ENCODE data around the gene CLSTN2. TPM values are rescaled to one million over a fixed set of nuclear protein-coding genes. Genes with fewer than 3 reads are reported as not detected.

Gene CLSTN2
- total RNA-seq, 1 donor from 2014 or later: not detected

DNA sequence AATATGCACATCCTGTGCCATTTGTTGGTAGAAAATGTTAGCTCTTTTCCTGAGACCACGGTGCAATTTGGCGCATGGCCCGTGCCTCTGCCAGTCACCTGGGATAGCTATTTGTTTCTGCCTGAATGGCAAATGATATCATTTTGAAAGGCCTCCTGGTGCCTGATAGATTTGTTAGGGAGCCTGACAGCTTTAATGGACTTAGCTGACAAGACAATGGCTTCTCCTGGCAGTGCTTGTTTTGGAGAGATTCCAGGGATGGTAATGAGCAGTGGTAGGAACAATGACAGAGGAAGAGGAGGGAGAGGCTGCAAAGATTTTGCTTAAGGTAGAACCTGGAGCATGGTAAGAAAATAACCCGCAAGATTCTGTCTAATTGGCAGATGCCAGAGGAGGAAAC, 268.5 kb downstream of the CLSTN2 start:
- ATAC-seq (ENCODE audit: low read depth) (no peak), DNase-seq (no peak)
- H3K4me3 Mint-ChIP-seq: no peak overlapping the region
- ChIA-PET POLR2A (no interaction called here), CTCF (no interaction called here)
- intact Hi-C loops (cut with micrococcal nuclease): no loop called here
- no peaks in the 10 kb centered on the region for H3K9me3 Mint-ChIP-seq
- H3K27ac Mint-ChIP-seq: no peak overlapping the region
- H3K27me3 Mint-ChIP-seq: peaks cover 5% of the 10 kb centered on the region
- TF ChIP-seq, protein P1, sequence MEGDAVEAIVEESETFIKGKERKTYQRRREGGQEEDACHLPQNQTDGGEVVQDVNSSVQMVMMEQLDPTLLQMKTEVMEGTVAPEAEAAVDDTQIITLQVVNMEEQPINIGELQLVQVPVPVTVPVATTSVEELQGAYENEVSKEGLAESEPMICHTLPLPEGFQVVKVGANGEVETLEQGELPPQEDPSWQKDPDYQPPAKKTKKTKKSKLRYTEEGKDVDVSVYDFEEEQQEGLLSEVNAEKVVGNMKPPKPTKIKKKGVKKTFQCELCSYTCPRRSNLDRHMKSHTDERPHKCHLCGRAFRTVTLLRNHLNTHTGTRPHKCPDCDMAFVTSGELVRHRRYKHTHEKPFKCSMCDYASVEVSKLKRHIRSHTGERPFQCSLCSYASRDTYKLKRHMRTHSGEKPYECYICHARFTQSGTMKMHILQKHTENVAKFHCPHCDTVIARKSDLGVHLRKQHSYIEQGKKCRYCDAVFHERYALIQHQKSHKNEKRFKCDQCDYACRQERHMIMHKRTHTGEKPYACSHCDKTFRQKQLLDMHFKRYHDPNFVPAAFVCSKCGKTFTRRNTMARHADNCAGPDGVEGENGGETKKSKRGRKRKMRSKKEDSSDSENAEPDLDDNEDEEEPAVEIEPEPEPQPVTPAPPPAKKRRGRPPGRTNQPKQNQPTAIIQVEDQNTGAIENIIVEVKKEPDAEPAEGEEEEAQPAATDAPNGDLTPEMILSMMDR (IDR thresholded peaks at IDR 0.05): no peak
- H3K36me3 Mint-ChIP-seq (ENCODE audit: low read depth): no peaks in the 10 kb centered on the region
- no peaks in the 10 kb centered on the region for H3K4me1 Mint-ChIP-seq

DNA sequence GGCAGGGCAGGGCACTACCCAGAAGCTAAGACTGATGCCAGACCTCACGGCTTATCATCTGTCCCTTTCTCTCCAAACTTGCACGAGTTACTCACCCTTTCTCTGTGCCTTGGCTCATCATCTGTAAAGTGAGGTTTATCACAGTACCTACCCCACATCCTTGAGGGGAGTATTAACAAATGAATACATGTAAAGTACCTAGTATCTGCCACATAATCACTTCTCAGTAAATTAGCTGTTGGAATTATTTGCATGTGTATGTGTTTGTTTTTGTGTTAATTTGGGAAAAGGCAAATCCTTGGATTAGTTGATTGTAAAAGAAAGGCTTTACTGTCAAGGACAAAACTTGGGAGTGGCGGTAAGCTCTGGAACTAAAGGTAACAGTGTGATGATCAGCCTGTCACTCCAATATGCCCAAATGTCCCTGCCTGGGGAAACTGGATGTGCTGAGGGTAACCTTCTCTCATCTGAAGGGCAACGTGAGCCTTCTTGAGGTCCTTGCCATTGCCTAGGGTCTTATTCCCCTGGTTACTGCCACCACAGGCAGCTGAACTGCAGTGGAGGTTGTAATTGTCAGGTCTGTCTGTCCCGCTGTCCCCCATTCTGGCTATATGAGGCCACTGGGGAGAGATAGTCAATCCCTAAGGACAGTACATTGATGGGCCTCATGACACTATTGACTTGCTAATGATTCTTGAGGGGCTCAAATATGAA, 269.4 kb downstream of the CLSTN2 start:
- POLR2A ChIA-PET: no interaction called here
- CTCF ChIA-PET: no interaction called here
- no peak overlapping the region for H3K27ac Mint-ChIP-seq
- H3K36me3 Mint-ChIP-seq (ENCODE audit: low read depth): no peaks in the 10 kb centered on the region
- intact Hi-C loops (cut with micrococcal nuclease): no loop called here
- DNase-seq (no peak), ATAC-seq (ENCODE audit: low read depth) (no peak)
- no peaks in the 10 kb centered on the region for H3K4me1 Mint-ChIP-seq
- TF ChIP-seq, protein P1 (IDR thresholded peaks at IDR 0.05): no peak
- peaks cover 5% of the 10 kb centered on the region for H3K27me3 Mint-ChIP-seq
- no peak overlapping the region for H3K4me3 Mint-ChIP-seq
- no peaks in the 10 kb centered on the region for H3K9me3 Mint-ChIP-seq

DNA sequence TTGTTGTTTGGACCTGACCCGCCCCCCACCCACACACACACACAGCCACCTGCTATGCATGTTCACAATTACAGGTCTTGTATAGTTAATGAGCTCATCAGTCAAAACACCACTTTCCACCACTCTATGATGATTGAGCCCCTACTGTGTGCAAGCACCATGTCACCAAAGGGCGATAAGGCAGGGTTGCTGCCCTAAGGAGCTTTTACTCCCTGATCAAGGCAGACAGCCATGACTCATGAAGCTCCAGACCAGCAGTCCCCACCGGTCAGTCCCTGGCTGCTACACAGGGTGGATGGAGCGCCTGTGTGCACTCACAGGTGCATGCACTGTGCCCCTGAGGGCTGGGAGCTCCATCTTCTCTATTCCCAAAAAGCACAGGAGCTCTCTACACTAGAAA, 270.6 kb downstream of the CLSTN2 start:
- intact Hi-C loops (cut with micrococcal nuclease): no loop called here
- Mint-ChIP-seq H3K36me3 (ENCODE audit: low read depth) (no peaks in the 10 kb centered on the region), H3K4me1 (no peaks in the 10 kb centered on the region), H3K27me3 (peaks cover 5% of the 10 kb centered on the region), H3K4me3 (no peak overlapping the region), H3K9me3 (no peaks in the 10 kb centered on the region), H3K27ac (no peak overlapping the region)
- ATAC-seq (ENCODE audit: low read depth) (no peak), DNase-seq (no peak)
- TF ChIP-seq, protein P1 (IDR thresholded peaks at IDR 0.05): no peak
- ChIA-PET CTCF (no interaction called here), POLR2A (no interaction called here)

DNA sequence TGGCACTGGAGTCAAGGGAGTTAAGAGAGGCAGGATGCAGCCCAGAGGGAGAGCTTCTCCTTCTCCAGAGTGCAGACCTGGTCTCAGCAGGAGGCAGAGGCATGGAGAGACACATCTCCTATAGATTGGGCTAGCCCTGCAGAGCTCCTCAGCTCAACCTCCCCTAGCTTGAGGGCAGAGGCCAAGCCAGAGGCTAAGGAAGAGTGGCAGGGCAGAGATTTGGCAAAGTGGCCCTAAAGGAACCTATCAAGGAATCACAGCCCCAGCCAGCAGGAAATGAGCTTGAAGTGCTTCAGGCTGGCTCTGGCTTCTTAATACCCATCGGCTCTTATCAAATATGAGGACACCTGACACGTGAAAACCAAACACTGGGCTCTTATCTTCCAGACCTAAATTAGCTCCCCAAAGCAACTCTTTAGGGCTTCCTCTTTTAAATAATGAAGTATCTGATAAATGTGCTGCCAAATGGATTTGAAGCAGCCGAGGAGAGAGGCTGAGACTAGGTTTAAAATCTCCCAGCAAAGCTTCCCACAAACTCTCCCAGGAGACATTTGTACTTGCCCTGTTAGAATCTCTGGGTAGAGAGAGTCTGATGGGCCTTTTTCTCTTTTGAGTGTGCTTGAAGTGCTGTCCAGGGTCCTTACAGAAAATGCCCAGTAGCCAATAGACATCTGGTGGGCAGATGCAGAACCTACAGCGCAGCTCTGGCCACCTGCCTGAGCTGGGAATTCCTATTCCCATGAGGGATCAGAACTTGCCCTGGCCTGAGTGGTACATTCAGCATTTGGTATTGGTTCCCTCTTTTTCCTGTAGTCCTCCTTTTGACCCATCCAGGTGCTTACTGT, 271.4 kb downstream of the CLSTN2 start:
- Mint-ChIP-seq H3K27ac (no peak overlapping the region), H3K4me1 (no peaks in the 10 kb centered on the region), H3K36me3 (ENCODE audit: low read depth) (no peaks in the 10 kb centered on the region), H3K27me3 (peaks cover 5% of the 10 kb centered on the region), H3K9me3 (no peaks in the 10 kb centered on the region), H3K4me3 (no peak overlapping the region)
- ATAC-seq (ENCODE audit: low read depth) (no peak), DNase-seq (no peak)
- POLR2A ChIA-PET: no interaction called here
- CTCF ChIA-PET: no interaction called here
- intact Hi-C loops (cut with micrococcal nuclease): no loop called here
- TF ChIP-seq, protein P1 (IDR thresholded peaks at IDR 0.05): no peak

DNA sequence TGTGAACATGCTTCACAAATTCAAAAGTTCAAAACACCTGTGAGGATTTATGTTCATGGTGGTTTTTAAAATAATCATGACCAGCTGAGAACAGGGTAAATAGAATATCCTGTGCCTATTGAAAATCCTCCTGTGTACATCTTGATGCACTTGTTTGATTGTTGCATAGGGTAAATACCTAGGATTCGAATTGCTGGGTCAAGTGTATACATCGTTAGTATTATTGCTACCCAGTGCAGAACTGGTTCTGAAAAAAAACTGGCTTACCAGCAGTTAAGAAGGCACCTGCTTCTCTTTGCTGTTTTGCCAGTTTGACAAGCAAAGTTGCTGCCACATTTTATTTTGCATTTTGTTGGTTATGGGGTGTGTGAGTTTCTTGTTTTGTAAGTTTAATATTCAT, 272.6 kb downstream of the CLSTN2 start:
- H3K4me3 Mint-ChIP-seq: no peak overlapping the region
- no peaks in the 10 kb centered on the region for H3K9me3 Mint-ChIP-seq
- H3K4me1 Mint-ChIP-seq: no peaks in the 10 kb centered on the region
- H3K36me3 Mint-ChIP-seq (ENCODE audit: low read depth): no peaks in the 10 kb centered on the region
- DNase-seq (no peak), ATAC-seq (ENCODE audit: low read depth) (no peak)
- CTCF ChIA-PET: no interaction called here
- TF ChIP-seq, protein P1 (IDR thresholded peaks at IDR 0.05): no peak
- POLR2A ChIA-PET: no interaction called here
- no peak overlapping the region for H3K27ac Mint-ChIP-seq
- intact Hi-C loops (cut with micrococcal nuclease): no loop called here
- peaks cover 5% of the 10 kb centered on the region for H3K27me3 Mint-ChIP-seq

All from activated B cell treated with CpG ODN at 0.5 μM for 24 hours (primary cell).